IMR-90 (cell line): ENCODE measurements around the gene KCNJ16. TPM values are rescaled to one million over a fixed set of nuclear protein-coding genes. Genes with fewer than 3 reads are reported as not detected.

Experiments used
- ATAC-seq: fragments of 200-7000 bp; cut with Tn5 transposase; 2 replicates; pipeline ENCODE4 v1.9.1; 2020; ENCODE audit warnings: low read depth, mild to moderate bottlenecking, moderate library complexity
- BruUV-seq: library from RNA; stranded (reverse); fragments of 400-500 nt; replicated peaks from 2 replicates; lab custom pipeline; 2021; lab: Mats Ljungman, UMichigan
- CTCF ChIA-PET: fragments of 300-600 bp; formaldehyde crosslinking; extraction: SDS; loops from one replicate; lab custom pipeline; 2021; ENCODE audit warnings: antibody characterized with exemption; lab: Yijun Ruan, JAX
- POLR2A ChIA-PET: fragments of 300-600 bp; sonication (Branson Sonifier 250); formaldehyde crosslinking; loops from one replicate; lab custom pipeline; 2022; ENCODE audit warnings: antibody characterized with exemption; ENCODE audit not compliant: unreplicated experiment; lab: Charles Lee
- DNase-seq: peaks from one replicate; pipeline ENCODE4 v3.0.0; 2013
- H2AFZ ChIP-seq: replicated peaks from 2 replicates; pipeline ENCODE3; 2013; ENCODE audit warnings: low read length, mild to moderate bottlenecking; ENCODE audit not compliant: poor library complexity
- H2AK5ac ChIP-seq: 2 replicates; pipeline ENCODE4 v1.6.1; 2013; ENCODE audit warnings: low read depth, low read length, inconsistent platforms
- H2AK9ac ChIP-seq: replicated peaks from 2 replicates; pipeline ENCODE3; 2013; ENCODE audit warnings: mild to moderate bottlenecking, low read depth, low read length, moderate library complexity; ENCODE audit not compliant: poor library complexity
- H2BK120ac ChIP-seq: 2 replicates; pipeline ENCODE4 v1.6.1; 2013; ENCODE audit warnings: low read depth, low read length, inconsistent platforms
- H2BK15ac ChIP-seq: 3 replicates; pipeline ENCODE4 v1.6.1; 2013; ENCODE audit warnings: low read depth, low read length, inconsistent platforms
- H2BK20ac ChIP-seq: 2 replicates; pipeline ENCODE4 v1.6.1; 2013; ENCODE audit warnings: low read depth, mild to moderate bottlenecking, inconsistent platforms, low read length, moderate library complexity
- H2BK5ac ChIP-seq: 2 replicates; pipeline ENCODE4 v1.6.1; 2013; ENCODE audit warnings: mild to moderate bottlenecking, low read depth, low read length, inconsistent platforms; ENCODE audit not compliant: poor library complexity, severe bottlenecking
- H3K14ac ChIP-seq: replicated peaks from 2 replicates; pipeline ENCODE4 v1.6.1; 2013; ENCODE audit warnings: low read depth, low read length, inconsistent platforms
- H3K18ac ChIP-seq: 2 replicates; pipeline ENCODE4 v1.6.1; 2013; ENCODE audit warnings: low read depth, low read length, control low read depth
- H3K23ac ChIP-seq: 2 replicates; pipeline ENCODE4 v1.6.1; 2013; ENCODE audit warnings: low read depth, low read length, inconsistent platforms
- H3K27ac ChIP-seq: 2 replicates; pipeline ENCODE4 v1.5.1; 2013; ENCODE audit warnings: mild to moderate bottlenecking, control low read depth, low read length; ENCODE audit not compliant: insufficient read depth
- H3K27me3 ChIP-seq: 2 replicates; pipeline ENCODE4 v1.6.1; 2013; ENCODE audit warnings: low read length; ENCODE audit not compliant: control insufficient read depth, insufficient read depth
- H3K36me3 ChIP-seq: 2 replicates; pipeline ENCODE4 v1.6.1; 2013; ENCODE audit warnings: low read length, mixed read lengths; ENCODE audit not compliant: control insufficient read depth, insufficient read depth
- H3K4ac ChIP-seq: 2 replicates; pipeline ENCODE4 v1.6.1; 2013; ENCODE audit warnings: low read depth, low read length, inconsistent platforms
- H3K4me1 ChIP-seq: 2 replicates; pipeline ENCODE4 v1.6.1; 2013; ENCODE audit warnings: low read length, mixed read lengths; ENCODE audit not compliant: control insufficient read depth, insufficient read depth
- H3K4me2 ChIP-seq: 2 replicates; pipeline ENCODE4 v1.6.1; 2013; ENCODE audit warnings: low read depth, mild to moderate bottlenecking, control low read depth, low read length, moderate library complexity
- H3K4me3 ChIP-seq: 2 replicates; pipeline ENCODE4 v1.5.1; 2013; ENCODE audit warnings: low read depth, mild to moderate bottlenecking, control low read depth, low read length, moderate library complexity; ENCODE audit not compliant: insufficient read depth
- H3K56ac ChIP-seq: 2 replicates; pipeline ENCODE4 v1.6.1; 2013; ENCODE audit warnings: low read length, inconsistent platforms; ENCODE audit not compliant: insufficient read depth; ENCODE audit errors: extremely low read depth
- H3K79me1 ChIP-seq, 2 experiments: 2 replicates each; pipeline ENCODE4 v1.6.1; 2013; ENCODE audit warnings: low read length in 2 of 2, inconsistent platforms in 1 of 2, low read depth in 1 of 2
- H3K9ac ChIP-seq: 2 replicates; pipeline ENCODE4 v1.6.1; 2013; ENCODE audit warnings: low read depth, low read length, control low read depth
- H3K9me1 ChIP-seq: 2 replicates; pipeline ENCODE4 v1.6.1; 2013; ENCODE audit warnings: low read length, inconsistent platforms; ENCODE audit not compliant: insufficient read depth
- H3K9me3 ChIP-seq: 2 replicates; pipeline ENCODE4 v1.6.1; 2013; ENCODE audit warnings: low read length; ENCODE audit not compliant: control insufficient read depth, insufficient read depth
- H4K20me1 ChIP-seq: 2 replicates; pipeline ENCODE4 v1.6.1; 2013; ENCODE audit warnings: low read length, inconsistent platforms; ENCODE audit not compliant: insufficient read depth
- H4K5ac ChIP-seq: 2 replicates; pipeline ENCODE4 v1.6.1; 2013; ENCODE audit warnings: mild to moderate bottlenecking, low read depth, low read length, control low read depth
- H4K8ac ChIP-seq, 2 experiments: 2 replicates each; pipeline ENCODE4 v1.6.1; 2013; ENCODE audit warnings: low read depth in 2 of 2, low read length in 2 of 2, control low read depth in 1 of 2, inconsistent platforms in 1 of 2
- H4K91ac ChIP-seq: 2 replicates; pipeline ENCODE4 v1.6.1; 2013; ENCODE audit warnings: low read depth, low read length, inconsistent platforms; ENCODE audit not compliant: insufficient read depth
- BHLHE40 ChIP-seq: fragments of 150-350 bp; IDR thresholded peaks from 2 replicates; pipeline ENCODE4 v1.6.1; 2016; ENCODE audit warnings: mild to moderate bottlenecking, low read depth, low read length
- FOS ChIP-seq: fragments of 150-350 bp; IDR thresholded peaks from 2 replicates; pipeline ENCODE4 v1.6.1; 2016; ENCODE audit warnings: low read depth, low read length
- NFE2L2 ChIP-seq: fragments of 150-350 bp; IDR thresholded peaks from 2 replicates; pipeline ENCODE4 v1.6.1; 2016; ENCODE audit warnings: low read depth, mild to moderate bottlenecking, low read length
- SMC3 ChIP-seq: fragments of 150-350 bp; IDR thresholded peaks from 2 replicates; pipeline ENCODE4 v1.6.1; 2016; ENCODE audit warnings: low read depth, mild to moderate bottlenecking, antibody characterized with exemption, low read length, moderate library complexity
- WGBS, 2 experiments: methylation state at CpG; one replicate each; pipeline versions ENCODE4 v1.1.5 to v1.1.7; 2013; ENCODE audit warnings: missing lambda C conversion rate in 2 of 2; ENCODE audit not compliant: insufficient read length in 1 of 2; ENCODE audit errors: extremely low coverage in 2 of 2; 5-methylcytosine and 5-hydroxymethylcytosine counted together
- dilution Hi-C: fragments of 300-500 bp; cut with HindIII; formaldehyde crosslinking; loops from one replicate; pipeline ENCODE4 v1.14.3; 2018; ENCODE audit warnings: low sequenced_read_pairs; ENCODE audit not compliant: unreplicated experiment
- in situ Hi-C: fragments of 300-500 bp; cut with MboI; formaldehyde crosslinking; loops from 3 replicates; pipeline ENCODE4 v1.14.3; 2019; ENCODE audit warnings: low sequenced_read_pairs, inconsistent platforms, mixed read lengths
- intact Hi-C: fragments of 100-400 bp; cut with micrococcal nuclease; formaldehyde crosslinking; loops from 2 replicates; pipeline ENCODE4 v1.10.0; 2022
- polyA plus RNA-seq, 3 experiments: library from polyadenylated mRNA; depleted of rRNA; stranded (reverse); fragments of >200 nt; gene quantifications; 2 replicates each; pipeline ENCODE4 v1.2.3, GENCODE V29; 2012; ENCODE audit warnings: low replicate concordance in 1 of 3
- total RNA-seq: library from RNA; depleted of rRNA; stranded (reverse); fragments of >200 nt; gene quantifications from 2 replicates; pipeline ENCODE4 v1.2.3, GENCODE V29; 2012
- TF ChIP-seq, protein P1 (sequence below): fragments of 150-350 bp; IDR thresholded peaks from 2 replicates; pipeline ENCODE4 v1.6.1; 2017; ENCODE audit warnings: mild to moderate bottlenecking, antibody characterized with exemption, low read length, low read depth
- TF ChIP-seq, protein P2 (sequence below): fragments of 150-350 bp; IDR thresholded peaks from 2 replicates; pipeline ENCODE4 v1.6.1; 2016; ENCODE audit warnings: low read depth, mild to moderate bottlenecking, low read length, moderate library complexity, borderline replicate concordance

The KCNJ16 gene
- total and polyA plus RNA-seq, 2 of the 4 experiments (the other 2 are of a cell fraction) = not detected

DNA sequence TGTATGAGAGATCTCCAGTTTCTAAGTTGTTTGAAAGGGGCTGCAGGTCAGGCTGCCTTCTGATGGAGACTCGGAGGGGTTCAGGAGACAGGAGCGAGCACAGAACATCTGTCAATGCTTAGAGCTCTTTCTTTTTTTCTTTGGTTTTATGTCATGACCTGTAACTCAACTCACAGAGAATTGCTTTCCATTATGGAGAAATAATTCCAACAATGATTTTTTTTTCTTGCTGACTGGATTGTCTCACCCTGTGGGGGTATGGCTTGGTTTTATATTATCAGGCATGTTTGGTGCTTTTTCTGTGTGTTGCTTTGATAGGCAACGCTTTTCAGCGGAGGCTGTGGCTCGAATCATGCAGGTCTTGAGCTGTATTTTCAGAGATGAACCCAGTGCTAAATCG lies 83.6 kb downstream of the KCNJ16 start:
- H2BK20ac ChIP-seq = no peak overlapping the region
- intact Hi-C loops (no loop called here), in situ Hi-C loops (no loop called here), dilution Hi-C loops (no loop called here)
- DNase-seq (no peak), ATAC-seq (no peak)
- H2BK15ac ChIP-seq = no peak overlapping the region
- H3K4me2 ChIP-seq = no peak overlapping the region
- H3K27ac ChIP-seq = no peak overlapping the region
- H3K4me3 ChIP-seq = no peak overlapping the region
- no peak overlapping the region for H3K56ac ChIP-seq
- no peak overlapping the region for H4K5ac ChIP-seq
- H3K18ac ChIP-seq = no peak overlapping the region
- no peak overlapping the region for H4K8ac ChIP-seq
- no peaks in the 10 kb centered on the region for H3K36me3 ChIP-seq
- POLR2A ChIA-PET = no interaction called here
- H2BK5ac ChIP-seq = no peak overlapping the region
- no peaks in the 10 kb centered on the region for H3K4me1 ChIP-seq
- H4K91ac ChIP-seq = no peak overlapping the region
- CTCF ChIA-PET = interaction anchor here (1.0 kb wide), 2 partner anchors 9 to 663 kb away, joined by 3 to 4 read pairs; no protein-coding TSS in a partner anchor
- no peak overlapping the region for H2AK9ac ChIP-seq
- no peak overlapping the region for H2AK5ac ChIP-seq
- no TSS peak for BruUV-seq
- H2AFZ ChIP-seq = no peak overlapping the region
- H2BK120ac ChIP-seq = no peak overlapping the region
- no peaks in the 10 kb centered on the region for H3K27me3 ChIP-seq
- no peak overlapping the region for H3K4ac ChIP-seq
- WGBS, 2 experiments = 82% methylated on average over 2 of the region's 6 CpGs; no CpG with 5 or more reads in 1 of the 2 experiments
- no peak overlapping the region for H3K14ac ChIP-seq
- H3K23ac ChIP-seq = no peak overlapping the region
- no peaks in the 10 kb centered on the region for H3K9me1 ChIP-seq
- no peaks in the 10 kb centered on the region for H4K20me1 ChIP-seq
- no peak for TF ChIP-seq BHLHE40
- no peak for TF ChIP-seq SMC3
- no peak for TF ChIP-seq FOS
- TF ChIP-seq, protein P1, sequence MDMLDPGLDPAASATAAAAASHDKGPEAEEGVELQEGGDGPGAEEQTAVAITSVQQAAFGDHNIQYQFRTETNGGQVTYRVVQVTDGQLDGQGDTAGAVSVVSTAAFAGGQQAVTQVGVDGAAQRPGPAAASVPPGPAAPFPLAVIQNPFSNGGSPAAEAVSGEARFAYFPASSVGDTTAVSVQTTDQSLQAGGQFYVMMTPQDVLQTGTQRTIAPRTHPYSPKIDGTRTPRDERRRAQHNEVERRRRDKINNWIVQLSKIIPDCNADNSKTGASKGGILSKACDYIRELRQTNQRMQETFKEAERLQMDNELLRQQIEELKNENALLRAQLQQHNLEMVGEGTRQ = no peak
- no peak for TF ChIP-seq NFE2L2
- TF ChIP-seq, protein P2, sequence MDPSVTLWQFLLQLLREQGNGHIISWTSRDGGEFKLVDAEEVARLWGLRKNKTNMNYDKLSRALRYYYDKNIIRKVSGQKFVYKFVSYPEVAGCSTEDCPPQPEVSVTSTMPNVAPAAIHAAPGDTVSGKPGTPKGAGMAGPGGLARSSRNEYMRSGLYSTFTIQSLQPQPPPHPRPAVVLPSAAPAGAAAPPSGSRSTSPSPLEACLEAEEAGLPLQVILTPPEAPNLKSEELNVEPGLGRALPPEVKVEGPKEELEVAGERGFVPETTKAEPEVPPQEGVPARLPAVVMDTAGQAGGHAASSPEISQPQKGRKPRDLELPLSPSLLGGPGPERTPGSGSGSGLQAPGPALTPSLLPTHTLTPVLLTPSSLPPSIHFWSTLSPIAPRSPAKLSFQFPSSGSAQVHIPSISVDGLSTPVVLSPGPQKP = no peak
- no peaks in the 10 kb centered on the region for H3K79me1 ChIP-seq
- H3K9ac ChIP-seq = no peak overlapping the region
- H3K9me3 ChIP-seq = no peaks in the 10 kb centered on the region
